Stimulated activated CD4-positive, alpha-beta T cell treated with anti-CD3 and anti-CD28 coated beads, Interleukin-15, amount 100 ng/mL, for 48 hours (primary cell): Measurements from ENCODE around the gene STK4.
A peak's percentile ranks its signal among the peaks of the same experiment; 100 is the strongest.

ENCODE experiments used
- DNase-seq, 2 donors: peaks; one replicate each; pipeline ENCODE4 v3.0.0-alpha.2; 2020; ENCODE audit warnings: low read depth in 2 of 2

Gene STK4

GRCh38 chr20:45085289-45085688 is 119.0 kb downstream of the STK4 start:
- DNase-seq = no peak

- no peak for DNase-seq
Measured at GRCh38 chr20:45085867-45086266, 119.6 kb downstream of the STK4 start.

GRCh38 chr20:45087097-45087790 is 120.9 kb downstream of the STK4 start:
- DNase-seq = no peak

DNA sequence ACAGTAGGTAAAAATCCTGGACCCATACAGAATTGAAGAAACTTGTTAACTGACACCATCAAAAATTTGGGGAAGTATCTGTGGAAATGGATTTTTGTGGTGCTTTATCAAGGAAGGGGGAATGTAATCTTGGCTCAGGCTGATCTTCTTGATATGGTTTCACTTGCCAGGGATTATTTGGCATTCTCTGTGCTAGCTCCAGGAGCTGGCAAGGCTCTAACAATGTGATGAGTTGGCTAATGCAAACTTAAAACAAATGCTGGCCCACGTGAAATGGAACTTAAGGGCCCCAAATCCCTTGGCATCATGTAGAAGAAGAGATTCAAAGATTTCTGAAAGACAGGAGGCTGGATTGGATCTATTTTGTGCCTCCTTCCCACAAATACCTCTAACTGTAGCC is 121.5 kb downstream of the STK4 start:
- DNase-seq = no peak

- DNase-seq = no peak
Measured at GRCh38 chr20:45088247-45088646, 121.9 kb downstream of the STK4 start.

DNA sequence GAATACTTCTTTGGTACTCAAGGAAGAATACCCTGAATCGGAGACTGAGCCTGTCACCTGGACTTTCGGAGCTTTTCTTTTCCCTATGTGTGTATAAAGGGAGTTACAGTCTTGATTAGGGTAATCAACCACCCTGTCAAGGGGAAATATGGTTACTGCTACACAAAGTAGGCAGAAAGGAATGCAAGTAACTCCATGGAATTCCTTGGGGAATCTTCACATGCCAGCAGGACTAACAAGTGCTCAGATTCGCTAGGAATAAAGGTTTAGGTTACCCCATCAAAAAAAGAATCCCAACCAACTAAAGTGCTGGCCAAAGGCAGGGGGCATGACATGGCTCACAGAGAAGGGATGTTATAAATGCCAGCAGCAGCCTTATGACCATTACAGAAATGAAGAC is 124.2 kb downstream of the STK4 start:
- DNase-seq = no peak

GRCh38 chr20:45091366-45091765 is 125.1 kb downstream of the STK4 start:
- DNase-seq = no peak

- no peak for DNase-seq
Measured at GRCh38 chr20:45092898-45093297, 126.6 kb downstream of the STK4 start.

- no peak for DNase-seq
Measured at GRCh38 chr20:45094201-45094600, 127.9 kb downstream of the STK4 start.

GRCh38 chr20:45094864-45095574 is 128.7 kb downstream of the STK4 start:
- DNase-seq = no peak

DNA sequence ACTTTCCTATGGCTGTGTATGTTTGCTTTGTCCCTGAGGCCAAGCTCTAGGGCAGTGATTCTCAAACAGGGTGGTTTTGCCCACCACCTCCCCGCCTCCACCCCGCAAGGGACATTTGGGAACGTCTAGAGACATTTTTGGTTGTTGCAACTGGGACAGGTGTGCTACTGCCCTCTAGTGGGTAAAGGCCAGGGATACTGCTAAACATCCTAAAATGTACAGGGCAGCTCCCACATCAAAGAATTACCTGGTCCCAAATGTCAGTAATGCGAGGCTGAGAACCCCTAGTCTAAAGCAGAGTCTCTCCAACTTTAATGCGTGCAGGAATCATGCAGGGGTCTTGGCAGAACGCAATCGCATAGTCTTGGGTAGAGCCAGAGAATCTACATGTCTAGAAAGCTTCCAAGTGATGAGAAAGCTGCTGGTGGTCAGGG is 129.5 kb downstream of the STK4 start:
- DNase-seq = peak; percentile 41 to 54

DNA sequence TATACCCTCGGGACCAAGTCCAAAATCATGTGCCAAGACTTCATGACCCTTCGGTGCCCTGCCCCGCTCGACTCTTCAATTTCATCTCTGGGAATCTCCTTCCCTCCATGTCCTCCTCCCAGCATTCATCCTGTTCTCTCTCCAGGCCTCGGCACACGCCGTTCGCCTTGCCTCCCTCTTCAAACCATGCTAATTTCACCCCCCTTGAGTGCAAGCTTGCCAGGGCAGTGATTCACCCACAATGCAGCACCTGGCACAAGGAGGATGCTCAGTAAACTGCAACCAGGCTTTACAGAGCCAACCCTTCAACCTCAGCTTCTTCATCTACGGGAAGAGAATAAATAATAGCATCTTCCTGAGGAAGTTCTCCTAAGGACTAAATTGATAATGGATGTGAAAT is 130.5 kb downstream of the STK4 start:
- DNase-seq = no peak

DNA sequence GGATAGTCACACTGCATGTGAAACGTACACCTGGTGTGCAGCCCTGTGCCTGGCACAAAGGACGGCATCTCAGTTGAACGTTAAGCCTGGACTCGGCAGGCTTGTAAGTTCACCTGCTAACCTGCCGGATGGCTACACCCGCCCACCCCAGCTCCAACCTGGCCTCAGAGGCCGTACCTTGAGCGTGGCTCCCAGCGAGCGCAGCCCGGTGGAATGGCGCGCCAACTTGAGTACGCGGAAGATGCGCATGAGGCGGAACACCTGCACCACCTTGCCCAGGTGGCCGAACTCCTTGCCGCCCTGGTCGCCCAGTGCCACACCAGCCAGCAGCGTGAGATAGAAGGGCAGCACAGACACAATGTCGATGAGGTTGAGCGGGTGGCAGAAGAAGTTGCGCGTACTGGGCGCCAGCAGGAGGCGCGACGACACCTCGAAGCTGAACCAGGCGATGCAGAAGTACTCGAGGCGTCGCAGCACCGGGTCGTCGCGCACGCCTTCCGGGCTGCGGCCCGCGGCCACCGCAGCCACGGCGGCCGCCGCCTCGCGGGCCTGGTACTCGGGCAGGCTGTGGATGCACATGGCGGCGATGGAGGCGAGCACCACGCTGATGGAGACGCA is 131.3 kb downstream of the STK4 start:
- DNase-seq = peak; percentile 40 to 49

- no peak for DNase-seq
Measured at GRCh38 chr20:45098103-45098773, 131.9 kb downstream of the STK4 start.

DNA sequence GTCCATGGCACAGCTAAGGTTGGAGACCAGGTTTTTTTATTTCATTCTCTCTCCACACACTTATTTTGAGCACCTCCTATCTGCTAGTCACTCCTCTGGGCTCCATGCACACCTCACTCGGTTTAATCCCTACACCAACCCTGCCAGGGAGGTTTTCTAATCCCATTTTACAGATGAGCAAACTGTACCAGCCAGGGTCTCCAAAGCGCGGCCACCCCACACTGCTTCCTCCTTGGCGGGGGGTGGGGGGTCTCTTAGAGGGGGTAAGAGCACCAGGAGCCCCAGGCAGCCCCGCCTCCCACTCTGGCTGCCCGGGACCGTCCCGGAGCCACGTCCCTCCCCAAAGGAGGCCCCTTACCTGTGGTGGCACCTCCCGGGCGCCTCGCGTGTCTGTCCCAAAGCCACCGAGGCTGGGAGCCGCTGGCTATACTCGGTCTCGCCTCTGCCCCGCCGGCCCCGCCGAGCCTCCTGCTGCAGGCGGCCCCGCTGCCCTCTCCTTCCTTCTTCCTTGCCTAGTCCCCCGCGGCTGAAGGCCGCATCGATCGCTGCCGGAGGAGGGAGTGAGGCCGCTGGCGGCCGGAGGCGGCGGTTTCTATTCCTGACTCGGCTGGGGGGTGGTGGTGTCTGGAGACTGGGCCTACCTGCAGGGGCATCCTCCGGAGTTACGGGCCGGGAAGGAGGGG is 134.4 kb downstream of the STK4 start, which contains the start of gene KCNS1:
Gene KCNS1 (minus strand): TSS at position 565 of the 683 bp plus-strand sequence. CDS start 1,891 bp downstream, outside the sequence.
- DNase-seq = no peak

DNA sequence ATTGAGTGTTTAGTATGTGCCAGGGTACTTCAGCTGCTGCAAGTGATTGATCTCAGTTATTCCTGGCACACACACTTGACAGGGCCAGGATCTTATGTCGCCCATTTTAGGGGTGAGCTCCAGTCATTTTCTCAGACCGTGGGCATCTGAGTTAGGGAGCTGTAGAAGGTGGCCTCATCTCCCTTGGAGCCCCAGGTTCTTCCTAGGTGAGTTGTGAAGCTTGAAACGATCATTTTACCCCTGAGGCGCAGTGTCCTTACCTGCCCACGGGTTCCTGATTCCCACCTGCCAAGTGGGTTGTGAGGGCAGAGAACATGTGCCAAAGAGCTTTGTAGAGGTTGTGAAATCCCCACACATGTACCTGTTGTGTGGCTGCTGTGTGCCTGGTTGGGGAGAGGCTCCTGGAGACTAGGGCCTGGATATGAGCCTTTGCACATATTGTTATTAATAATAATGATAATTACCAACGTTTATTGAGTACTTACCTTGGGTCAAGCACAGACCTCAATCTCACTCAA is 135.1 kb downstream of the STK4 start:
- DNase-seq = no peak

DNA sequence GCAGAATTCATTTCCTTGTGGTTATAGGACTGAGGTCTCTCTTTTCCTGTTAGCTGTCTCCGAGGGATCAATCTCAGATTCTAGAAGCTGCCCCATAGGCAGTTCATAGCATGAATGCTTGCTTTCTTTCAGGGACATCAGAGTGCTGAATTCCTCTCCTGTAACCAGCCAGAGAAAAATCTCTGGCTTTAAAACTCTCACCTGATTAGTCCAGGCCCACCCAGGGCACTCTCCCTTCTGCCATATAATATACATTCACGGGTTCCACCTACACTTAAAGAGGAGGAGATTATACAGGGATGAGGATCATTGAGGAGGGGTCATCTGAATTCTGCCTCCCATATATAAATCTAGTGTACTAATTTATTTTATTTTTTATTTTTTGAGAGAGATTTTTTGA is 136.8 kb downstream of the STK4 start:
- no peak for DNase-seq

DNA sequence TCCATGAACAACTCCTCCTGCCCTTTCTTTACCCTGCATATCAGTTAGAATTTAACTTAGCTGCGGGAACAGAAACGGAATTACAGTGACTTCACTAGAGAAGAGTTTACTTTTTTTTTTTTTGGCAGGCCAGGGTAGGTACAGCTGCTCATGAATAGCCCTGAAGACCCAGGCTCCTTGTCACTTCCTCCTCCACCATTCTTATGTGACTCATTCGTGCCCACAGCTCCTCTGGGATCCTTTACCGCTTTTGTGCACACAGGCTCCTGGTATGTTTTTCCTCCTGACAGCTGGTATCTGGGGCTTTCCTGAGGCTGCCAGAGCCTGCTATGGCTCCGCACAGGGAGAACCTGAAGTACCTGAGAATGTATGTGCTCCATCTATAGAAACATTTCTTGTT is 138.5 kb downstream of the STK4 start:
- DNase-seq = no peak

- no peak for DNase-seq
Measured at GRCh38 chr20:45105317-45105716, 139.0 kb downstream of the STK4 start.

DNA sequence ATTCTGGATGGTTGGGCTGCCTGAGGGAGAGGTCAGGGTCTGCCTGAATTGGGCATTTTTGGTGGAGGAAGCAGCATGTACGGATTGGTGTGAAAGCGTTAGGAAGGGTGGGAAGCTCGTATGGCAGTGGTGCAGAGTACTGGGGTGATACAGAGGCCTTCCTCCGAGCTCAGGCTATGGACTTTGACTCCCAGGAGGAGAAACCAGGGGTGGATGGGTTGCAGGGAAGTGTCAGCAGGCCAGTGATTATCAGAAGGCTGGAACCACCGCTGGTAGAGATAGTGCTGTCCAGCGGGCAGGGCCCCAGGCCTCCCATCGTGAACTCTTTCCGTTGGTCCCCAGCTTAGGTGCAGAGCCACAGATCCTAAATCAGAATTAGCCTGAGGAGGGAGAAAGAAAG is 143.3 kb downstream of the STK4 start:
- no peak for DNase-seq

DNA sequence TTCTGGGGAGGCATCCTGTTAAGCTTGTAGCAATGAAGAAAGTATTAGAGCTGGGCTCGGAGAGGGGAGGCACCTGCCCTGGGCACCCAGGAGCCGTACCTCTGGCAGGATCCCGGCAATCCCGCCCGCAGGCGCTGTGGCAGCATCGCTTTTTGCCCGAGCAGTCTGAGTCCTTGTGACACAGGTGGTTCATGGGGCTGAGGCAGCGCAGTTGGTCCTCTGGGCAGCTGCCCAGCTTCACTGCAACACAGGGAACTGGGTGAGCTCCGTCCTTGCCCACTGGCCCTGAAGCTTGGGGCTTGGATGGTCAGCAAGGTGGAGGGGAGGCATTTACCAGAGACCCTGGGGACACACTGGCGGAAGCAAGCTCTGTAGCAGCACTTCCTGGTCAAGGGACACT is 144.0 kb downstream of the STK4 start:
- no peak for DNase-seq

GRCh38 chr20:45111285-45111684 is 145.0 kb downstream of the STK4 start:
- no peak for DNase-seq
